Mucosa of rectum (tissue), 2 donors: ENCODE measurements around the gene SELENOS.

Experiments
- H3K27ac ChIP-seq, 2 donors: one replicate each; pipeline ENCODE4 v1.7.0; 2013; ENCODE audit warnings: inconsistent platforms in 2 of 2, low read depth in 2 of 2, low read length in 2 of 2
- H3K27me3 ChIP-seq, 2 donors: one replicate each; pipeline ENCODE4 v1.7.0; 2013; ENCODE audit warnings: low read length in 2 of 2; ENCODE audit not compliant: control insufficient read depth in 2 of 2, insufficient read depth in 2 of 2
- H3K36me3 ChIP-seq, 2 donors: one replicate each; pipeline ENCODE4 v1.7.0; 2013; ENCODE audit warnings: low read length in 2 of 2; ENCODE audit not compliant: control insufficient read depth in 2 of 2, insufficient read depth in 2 of 2
- H3K4me1 ChIP-seq, 2 donors: one replicate each; pipeline ENCODE4 v1.7.0; 2013; ENCODE audit warnings: low read length in 2 of 2, mild to moderate bottlenecking in 1 of 2; ENCODE audit not compliant: control insufficient read depth in 2 of 2, insufficient read depth in 2 of 2
- H3K4me3 ChIP-seq, 2 donors: one replicate each; pipeline ENCODE4 v1.7.0; 2013; ENCODE audit warnings: low read length in 2 of 2
- H3K9ac ChIP-seq, 2 donors: one replicate each; pipeline ENCODE4 v1.7.0; 2013; ENCODE audit warnings: low read length in 2 of 2, low read depth in 1 of 2, mild to moderate bottlenecking in 1 of 2
- H3K9me3 ChIP-seq, 2 donors: one replicate each; pipeline ENCODE4 v1.7.0; 2013; ENCODE audit warnings: low read length in 2 of 2; ENCODE audit not compliant: control insufficient read depth in 2 of 2
- donor health status: healthy.
- donor health status: Normal muscosa, but diverticular disease.

SELENOS gene

DNA sequence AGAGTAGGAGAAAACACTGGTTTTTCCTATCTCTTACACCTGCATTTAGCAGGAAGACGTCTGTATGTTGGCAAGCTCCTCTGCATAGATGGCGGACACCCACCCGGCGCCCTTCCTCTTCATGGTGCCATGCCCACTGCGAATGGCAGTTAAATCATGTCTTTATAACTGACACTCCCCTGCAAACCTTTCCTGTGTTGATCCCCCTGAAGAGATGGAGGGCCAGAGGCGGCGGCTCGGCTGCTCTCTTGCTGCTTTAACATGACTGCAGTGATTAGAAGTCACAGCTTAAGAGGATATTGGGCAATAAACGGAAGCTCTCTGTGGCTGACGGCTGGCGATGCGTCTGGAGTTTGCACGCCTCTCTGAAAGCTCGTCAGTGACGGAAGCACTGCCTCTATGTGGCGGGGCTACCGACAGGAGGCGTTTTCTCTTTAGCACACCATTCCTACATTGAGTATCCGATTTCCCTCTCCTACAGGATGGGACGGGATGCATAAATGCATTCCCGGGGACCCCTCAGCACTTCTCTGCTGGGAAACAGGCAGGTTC lies 43.3 kb upstream of the SELENOS start:
- Histone ChIP-seq H3K4me3 (peak overlapping the region in 1 of 2 donors; percentile 22), H3K9me3 (no peaks in the 10 kb centered on the region), H3K27ac (no peak overlapping the region), H3K36me3 (peaks cover 0 to 4% of the 10 kb centered on the region in 2 donors), H3K27me3 (no peaks in the 10 kb centered on the region), H3K9ac (no peak overlapping the region), H3K4me1 (peaks cover 3 to 9% of the 10 kb centered on the region in 2 donors)

DNA sequence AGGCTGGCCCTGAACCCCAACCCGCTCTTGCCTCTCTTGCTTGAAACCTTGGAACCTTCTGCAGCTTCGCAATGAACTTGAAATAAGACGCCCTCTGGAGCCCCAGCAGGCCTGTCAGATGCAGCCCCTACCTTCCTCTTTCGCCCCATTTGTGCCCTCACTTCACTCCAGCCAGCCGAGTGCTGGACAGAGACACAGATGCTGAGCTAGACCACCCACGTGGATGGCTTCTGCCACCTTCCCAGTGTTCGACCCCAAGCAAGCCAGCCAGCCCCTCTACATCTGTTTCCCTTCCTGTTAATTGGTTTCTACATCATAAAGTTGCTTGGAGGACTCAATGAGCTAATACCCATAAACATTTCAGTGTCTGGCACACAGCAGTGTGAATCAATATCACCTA lies 41.6 kb upstream of the SELENOS start:
- no peaks in the 10 kb centered on the region for H3K9me3 ChIP-seq
- H3K4me1 ChIP-seq: no peaks in the 10 kb centered on the region
- H3K36me3 ChIP-seq: peaks cover 3 to 8% of the 10 kb centered on the region in 2 donors
- no peak overlapping the region for H3K9ac ChIP-seq
- H3K27me3 ChIP-seq: no peaks in the 10 kb centered on the region
- no peak overlapping the region for H3K27ac ChIP-seq
- H3K4me3 ChIP-seq: no peak overlapping the region

DNA sequence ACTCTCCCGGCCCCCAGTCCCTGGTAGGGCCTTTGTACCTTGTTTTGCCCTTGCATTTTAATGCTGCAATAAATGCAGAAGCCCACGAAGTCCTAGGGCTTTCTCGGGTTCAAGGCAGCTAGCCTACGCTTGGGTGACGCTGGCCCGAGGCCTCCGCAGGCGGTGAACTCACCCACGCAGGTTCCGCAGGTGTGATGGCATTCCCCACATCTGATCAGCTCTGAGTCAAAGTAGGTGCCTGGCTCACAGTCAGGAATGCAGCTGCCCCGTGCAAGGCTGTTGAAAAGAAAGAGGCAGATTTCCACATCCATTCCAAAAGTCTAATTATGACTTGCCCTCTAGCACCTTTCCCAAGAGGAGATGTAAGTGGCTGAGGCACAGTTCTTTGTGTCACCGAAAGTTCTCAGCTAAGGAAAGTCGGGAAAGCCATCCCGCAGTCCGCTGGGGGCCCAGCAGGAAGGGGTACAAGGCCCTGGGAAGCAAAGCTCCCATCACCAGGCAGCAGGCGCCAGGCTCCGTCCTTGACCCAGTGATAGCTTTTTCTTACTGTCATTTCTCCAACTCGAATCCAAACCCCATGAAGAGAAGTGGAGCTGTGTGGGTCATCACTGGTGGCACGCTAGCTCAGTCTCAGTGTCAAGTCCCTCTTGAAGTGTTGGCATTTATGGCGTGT lies 41.0 kb upstream of the SELENOS start:
- Histone ChIP-seq H3K27ac (no peak overlapping the region), H3K27me3 (no peaks in the 10 kb centered on the region), H3K4me1 (no peaks in the 10 kb centered on the region), H3K9me3 (no peaks in the 10 kb centered on the region), H3K36me3 (peaks cover 3 to 9% of the 10 kb centered on the region in 2 donors), H3K4me3 (no peak overlapping the region), H3K9ac (no peak overlapping the region)

DNA sequence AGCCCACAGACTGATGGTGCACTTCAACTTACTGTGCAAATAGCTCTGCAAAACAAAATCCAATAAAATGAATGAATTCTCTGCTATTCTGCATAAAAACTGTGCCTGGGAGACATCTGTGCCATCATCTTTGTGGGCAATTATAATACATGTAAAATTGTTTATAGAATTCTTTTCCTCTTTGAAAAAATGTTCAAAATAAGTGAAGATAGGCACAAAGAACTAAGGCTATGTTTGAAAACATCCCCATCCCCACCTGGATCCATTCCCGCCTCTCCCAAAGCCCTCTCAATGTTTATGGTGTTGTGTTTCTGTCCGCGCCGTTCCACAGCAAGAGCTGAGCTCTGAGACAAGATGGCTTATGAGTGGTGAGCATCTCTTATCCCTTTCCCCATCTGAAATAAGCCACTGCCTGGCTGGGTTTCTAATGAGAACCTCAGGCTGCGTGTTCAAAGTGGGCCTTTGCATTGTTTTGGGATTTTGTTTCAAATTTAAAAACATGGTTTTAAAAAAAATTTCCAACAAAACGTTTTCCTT lies 40.1 kb upstream of the SELENOS start:
- H3K27ac ChIP-seq: no peak overlapping the region
- no peak overlapping the region for H3K9ac ChIP-seq
- no peak overlapping the region for H3K4me3 ChIP-seq
- no peaks in the 10 kb centered on the region for H3K9me3 ChIP-seq
- no peaks in the 10 kb centered on the region for H3K4me1 ChIP-seq
- no peaks in the 10 kb centered on the region for H3K27me3 ChIP-seq
- H3K36me3 ChIP-seq: peaks cover 3 to 9% of the 10 kb centered on the region in 2 donors

DNA sequence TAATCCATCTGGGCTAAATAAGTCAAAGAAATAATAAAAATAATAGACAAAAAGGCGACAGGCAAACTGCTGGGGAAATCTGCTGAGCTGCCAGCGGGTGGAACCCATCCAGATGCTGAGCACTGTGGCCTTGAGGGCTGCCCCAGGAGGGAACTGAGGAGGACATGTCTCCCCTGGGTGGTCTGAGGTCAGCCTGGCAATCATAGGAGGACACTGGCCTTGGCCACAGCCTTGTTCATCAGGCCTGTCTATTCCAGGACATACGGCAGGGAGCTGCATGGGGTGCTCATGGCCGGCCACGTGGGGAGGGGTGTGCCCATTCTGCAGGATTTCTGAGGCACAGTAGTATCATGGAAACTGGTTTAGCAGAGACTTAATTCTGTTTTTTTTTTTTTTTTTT lies 39.2 kb upstream of the SELENOS start:
- H3K4me1 ChIP-seq: no peaks in the 10 kb centered on the region
- no peak overlapping the region for H3K27ac ChIP-seq
- no peak overlapping the region for H3K4me3 ChIP-seq
- peaks cover 3 to 6% of the 10 kb centered on the region in 2 donors for H3K36me3 ChIP-seq
- H3K9ac ChIP-seq: no peak overlapping the region
- H3K27me3 ChIP-seq: no peaks in the 10 kb centered on the region
- H3K9me3 ChIP-seq: no peaks in the 10 kb centered on the region

DNA sequence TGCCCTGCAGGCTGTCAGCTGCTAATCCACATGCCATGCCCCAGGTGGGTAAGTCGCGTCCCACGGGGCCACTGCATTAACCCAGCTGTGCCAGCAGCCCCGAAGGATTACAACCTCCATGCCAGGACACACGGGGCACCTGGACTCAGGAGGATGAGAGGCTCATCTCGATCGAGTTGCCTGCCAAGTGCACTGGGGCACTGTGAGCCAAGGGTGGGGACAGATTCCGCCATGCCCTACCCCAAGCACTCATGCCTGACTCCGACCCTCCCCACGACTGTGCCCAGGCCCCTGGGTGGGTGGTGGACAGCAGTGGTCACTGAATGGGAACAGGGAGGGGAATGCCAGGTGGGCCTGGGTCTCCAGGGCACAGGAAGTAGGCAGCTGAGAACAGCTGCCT lies 38.5 kb upstream of the SELENOS start:
- peaks cover 3 to 5% of the 10 kb centered on the region in 2 donors for H3K36me3 ChIP-seq
- no peak overlapping the region for H3K9ac ChIP-seq
- no peaks in the 10 kb centered on the region for H3K4me1 ChIP-seq
- no peaks in the 10 kb centered on the region for H3K9me3 ChIP-seq
- no peaks in the 10 kb centered on the region for H3K27me3 ChIP-seq
- H3K27ac ChIP-seq: no peak overlapping the region
- H3K4me3 ChIP-seq: no peak overlapping the region

DNA sequence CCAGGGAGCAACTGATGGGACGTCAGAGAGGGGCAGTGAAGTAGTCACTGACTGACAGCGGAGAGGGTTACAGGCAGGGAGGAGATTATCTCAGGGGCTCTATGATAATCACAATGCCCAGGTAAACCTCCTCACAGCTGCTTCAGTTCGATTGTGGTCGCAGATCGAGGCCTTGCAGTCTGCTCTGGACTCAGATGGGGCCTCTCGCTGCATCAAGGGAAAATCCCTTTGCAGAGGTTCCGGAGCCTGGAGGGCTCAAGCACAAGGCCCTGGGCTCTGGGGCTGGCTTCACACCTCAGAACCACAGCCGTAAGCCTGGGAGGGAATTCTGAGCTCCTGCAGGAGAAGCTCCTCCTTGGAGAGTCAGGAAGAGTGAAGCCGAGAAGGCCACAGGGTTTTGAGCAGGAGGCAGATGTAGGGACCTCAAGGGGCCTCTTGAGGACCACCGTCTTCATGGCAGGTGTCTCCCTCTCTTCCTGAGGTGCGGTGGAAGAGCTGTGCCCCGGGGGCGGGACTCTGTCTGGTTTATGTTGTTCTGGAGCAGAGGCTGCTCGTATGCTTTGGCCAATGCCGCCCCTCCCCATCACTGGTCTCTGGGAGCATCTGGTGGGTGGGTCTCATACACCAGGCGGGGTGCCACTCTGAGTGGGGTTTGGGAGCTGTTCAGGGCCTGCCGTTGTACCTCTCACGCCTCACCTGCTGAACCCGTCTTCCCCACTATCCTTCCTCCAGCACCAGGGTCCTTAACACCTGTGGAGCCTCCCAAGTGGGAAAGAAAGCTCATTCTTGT lies 37.2 kb upstream of the SELENOS start:
- Histone ChIP-seq H3K9me3 (no peaks in the 10 kb centered on the region), H3K27me3 (no peaks in the 10 kb centered on the region), H3K27ac (no peak overlapping the region), H3K4me3 (no peak overlapping the region), H3K36me3 (peaks cover 3 to 5% of the 10 kb centered on the region in 2 donors), H3K9ac (no peak overlapping the region), H3K4me1 (no peaks in the 10 kb centered on the region)

DNA sequence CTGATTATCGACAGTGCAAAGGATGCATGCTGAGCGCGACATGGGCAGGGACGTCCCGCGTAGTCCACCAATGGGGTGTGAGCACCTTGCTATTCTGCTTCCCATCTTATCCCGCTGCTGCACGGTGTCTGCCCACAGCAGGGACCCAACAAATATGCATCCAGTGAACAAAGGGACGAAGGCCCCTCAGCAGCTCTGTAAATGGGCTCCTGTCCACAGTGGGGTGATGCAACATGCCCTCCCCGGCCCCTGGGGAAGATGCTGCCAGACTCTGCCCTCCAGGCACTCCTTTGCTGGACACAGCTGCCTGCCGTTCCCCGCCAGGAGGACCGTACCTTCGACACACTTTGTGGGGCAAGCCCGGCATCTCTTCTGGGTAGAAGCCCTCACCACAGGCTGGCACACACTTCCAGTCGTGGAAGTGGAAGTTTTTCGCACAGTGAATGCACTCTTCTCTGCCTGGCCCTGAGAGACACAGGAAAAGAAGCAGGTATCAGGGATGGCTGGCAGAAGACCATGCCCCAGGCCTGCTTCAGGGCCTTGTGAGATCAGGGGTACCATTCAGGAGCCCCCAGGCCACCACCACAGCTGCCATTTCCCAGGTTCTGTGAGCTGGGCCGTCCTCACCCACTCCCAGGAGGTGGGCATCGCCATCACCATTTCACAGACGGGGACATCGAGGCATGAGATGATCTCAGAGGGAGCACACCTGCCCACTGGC lies 35.9 kb upstream of the SELENOS start:
- Histone ChIP-seq H3K27me3 (no peaks in the 10 kb centered on the region), H3K9ac (no peak overlapping the region), H3K4me1 (no peaks in the 10 kb centered on the region), H3K27ac (no peak overlapping the region), H3K9me3 (no peaks in the 10 kb centered on the region), H3K36me3 (peaks cover 5 to 8% of the 10 kb centered on the region in 2 donors), H3K4me3 (no peak overlapping the region)

DNA sequence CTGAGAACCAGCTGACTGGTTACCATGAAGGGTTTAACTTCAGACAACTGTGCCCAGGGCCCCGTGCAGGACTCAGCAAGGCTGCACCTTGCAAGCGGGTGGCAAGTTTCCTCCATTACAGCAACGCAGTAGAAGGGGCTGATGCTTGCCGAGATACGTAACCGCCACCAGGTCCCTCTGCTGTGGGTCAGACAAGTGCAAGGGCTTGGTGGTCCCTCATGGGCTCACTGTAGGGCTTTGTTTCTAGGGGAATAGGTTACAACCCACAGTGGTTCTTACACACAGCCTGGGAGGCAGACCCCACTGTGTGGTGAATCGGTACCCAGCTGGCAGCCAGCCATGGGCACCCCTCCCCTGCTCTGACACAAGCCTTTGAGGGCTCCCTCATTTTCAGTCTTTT lies 33.2 kb upstream of the SELENOS start:
- Histone ChIP-seq H3K9ac (no peak overlapping the region), H3K27me3 (no peaks in the 10 kb centered on the region), H3K9me3 (no peaks in the 10 kb centered on the region), H3K36me3 (peaks cover 5 to 8% of the 10 kb centered on the region in 2 donors), H3K4me1 (no peaks in the 10 kb centered on the region), H3K4me3 (no peak overlapping the region), H3K27ac (no peak overlapping the region)

DNA sequence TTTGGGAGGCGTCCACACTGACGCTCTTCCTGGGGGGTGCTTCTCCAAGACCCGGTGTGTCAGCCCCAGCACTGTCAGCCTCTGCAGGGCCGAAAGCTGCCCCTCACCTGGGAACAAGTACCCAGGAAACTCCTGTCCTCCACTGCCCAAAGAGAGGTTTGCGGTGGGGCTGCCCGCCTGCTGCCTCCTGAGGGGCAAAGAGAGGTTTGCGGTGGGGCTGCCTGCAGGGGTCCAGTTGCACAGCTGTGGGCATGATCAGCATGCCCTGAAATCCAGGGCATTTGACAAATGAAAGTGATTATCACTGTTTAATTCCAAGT lies 32.8 kb upstream of the SELENOS start:
- Histone ChIP-seq H3K9ac (no peak overlapping the region), H3K4me1 (no peaks in the 10 kb centered on the region), H3K27me3 (no peaks in the 10 kb centered on the region)

More for the DNA sequence above, 32.8 kb upstream of the SELENOS start:
- Histone ChIP-seq H3K4me3 (no peak overlapping the region), H3K9me3 (no peaks in the 10 kb centered on the region), H3K36me3 (peaks cover 5 to 8% of the 10 kb centered on the region in 2 donors), H3K27ac (no peak overlapping the region)
